HepG2 (cell line): ENCODE measurements around the gene MOGAT3. TPM values are rescaled to one million over a fixed set of nuclear protein-coding genes. Genes with fewer than 3 reads are reported as not detected.

ENCODE experiments used
- HNF4A ChIP-seq: sonication (generic); formaldehyde crosslinking; IDR thresholded peaks from 2 replicates; pipeline ENCODE4 v1.4.0; 2020; ENCODE audit warnings: missing genetic modification reagents
- JUN ChIP-seq: sonication (generic); formaldehyde crosslinking; IDR thresholded peaks from 2 replicates; pipeline ENCODE4 v1.4.0; 2020; ENCODE audit warnings: mild to moderate bottlenecking, missing genetic modification reagents
- KDM3A ChIP-seq: IDR thresholded peaks from 2 replicates; pipeline ENCODE4 v1.6.1; 2018; ENCODE audit warnings: low read depth, missing compliant biosample characterization
- NAIF1 ChIP-seq: sonication (generic); formaldehyde crosslinking; IDR thresholded peaks from 2 replicates; pipeline ENCODE4 v1.5.0; 2020; ENCODE audit warnings: mild to moderate bottlenecking, missing genetic modification reagents, borderline replicate concordance
- PHB2 ChIP-seq: fragments of 450-650 bp; IDR thresholded peaks from 2 replicates; pipeline ENCODE4 v1.6.1; 2018; ENCODE audit not compliant: partially characterized antibody
- SSRP1 ChIP-seq: IDR thresholded peaks from 2 replicates; pipeline ENCODE4 v1.6.1; 2016; ENCODE audit warnings: control low read depth
- ZFP1 ChIP-seq: IDR thresholded peaks from 2 replicates; pipeline ENCODE4 v1.6.1; 2016
- ZKSCAN8 ChIP-seq: IDR thresholded peaks from 2 replicates; pipeline ENCODE4 v1.6.1; 2016; ENCODE audit warnings: borderline replicate concordance, missing genetic modification reagents, missing compliant biosample characterization
- ZNF567 ChIP-seq: sonication (generic); formaldehyde crosslinking; IDR thresholded peaks from 2 replicates; pipeline ENCODE4 v1.8.1; 2023; ENCODE audit warnings: mild to moderate bottlenecking, missing genetic modification reagents, borderline replicate concordance
- ZNF720 ChIP-seq: sonication (generic); formaldehyde crosslinking; IDR thresholded peaks from 2 replicates; pipeline ENCODE4 v1.4.0; 2020; ENCODE audit warnings: missing genetic modification reagents
- polyA plus RNA-seq, 8 experiments: library from polyadenylated mRNA; depleted of rRNA in 3 of 8; stranded (reverse) in 7 of 8; unstranded in 1 of 8; fragments of >200 nt; fragmentation: Illumina TruSeq in 4 of 8; extraction: Trizol in 4 of 8; gene quantifications; 2 replicates each; pipeline versions ENCODE4 v1.2.1 to v1.2.3, GENCODE V29; 2011 to 2016; ENCODE audit warnings: low read depth in 4 of 8, missing spikeins in 1 of 8, mixed read lengths in 1 of 8; ENCODE audit not compliant: insufficient read depth in 1 of 8
- total RNA-seq, 5 experiments: library from RNA; depleted of rRNA; stranded (reverse); fragments of >200 nt; fragmentation: Illumina TruSeq; extraction: Trizol; gene quantifications; 2 replicates each; pipeline ENCODE4 v1.2.3, GENCODE V29; 2016; ENCODE audit warnings: low read depth in 1 of 5
- TF ChIP-seq, protein P1 (sequence below): IDR thresholded peaks from 2 replicates; pipeline ENCODE4 v1.6.1; 2016; ENCODE audit warnings: missing compliant biosample characterization, missing genetic modification reagents, borderline replicate concordance
- TF ChIP-seq, protein P2 (sequence below): sonication (generic); formaldehyde crosslinking; IDR thresholded peaks from 2 replicates; pipeline ENCODE4 v1.4.0; 2020; ENCODE audit warnings: mild to moderate bottlenecking, missing genetic modification reagents, borderline replicate concordance
- TF ChIP-seq, protein P3 (sequence below): sonication (generic); formaldehyde crosslinking; IDR thresholded peaks from 2 replicates; pipeline ENCODE4 v1.4.0; 2020; ENCODE audit warnings: mild to moderate bottlenecking, low read depth, missing genetic modification reagents
- TF ChIP-seq, protein P4 (sequence below): fragments of 450-650 bp; IDR thresholded peaks from 2 replicates; pipeline ENCODE4 v1.6.1; 2017; ENCODE audit warnings: mild to moderate bottlenecking
- TF ChIP-seq, protein P5 (sequence below): sonication (generic); formaldehyde crosslinking; IDR thresholded peaks from 2 replicates; pipeline ENCODE4 v1.8.0; 2022; ENCODE audit warnings: missing genetic modification reagents, mild to moderate bottlenecking, inconsistent platforms, borderline replicate concordance
- TF ChIP-seq, protein P6 (sequence below): sonication (generic); formaldehyde crosslinking; conservative IDR thresholded peaks from 2 replicates; pipeline ENCODE4 v1.8.0; 2022; ENCODE audit warnings: missing genetic modification reagents

The MOGAT3 gene
- total and polyA plus RNA-seq, 2 of the 13 experiments (the other 11 are each of a cell fraction or from before 2014, with no cell fraction given), result 22.5 to 30.5 TPM

DNA sequence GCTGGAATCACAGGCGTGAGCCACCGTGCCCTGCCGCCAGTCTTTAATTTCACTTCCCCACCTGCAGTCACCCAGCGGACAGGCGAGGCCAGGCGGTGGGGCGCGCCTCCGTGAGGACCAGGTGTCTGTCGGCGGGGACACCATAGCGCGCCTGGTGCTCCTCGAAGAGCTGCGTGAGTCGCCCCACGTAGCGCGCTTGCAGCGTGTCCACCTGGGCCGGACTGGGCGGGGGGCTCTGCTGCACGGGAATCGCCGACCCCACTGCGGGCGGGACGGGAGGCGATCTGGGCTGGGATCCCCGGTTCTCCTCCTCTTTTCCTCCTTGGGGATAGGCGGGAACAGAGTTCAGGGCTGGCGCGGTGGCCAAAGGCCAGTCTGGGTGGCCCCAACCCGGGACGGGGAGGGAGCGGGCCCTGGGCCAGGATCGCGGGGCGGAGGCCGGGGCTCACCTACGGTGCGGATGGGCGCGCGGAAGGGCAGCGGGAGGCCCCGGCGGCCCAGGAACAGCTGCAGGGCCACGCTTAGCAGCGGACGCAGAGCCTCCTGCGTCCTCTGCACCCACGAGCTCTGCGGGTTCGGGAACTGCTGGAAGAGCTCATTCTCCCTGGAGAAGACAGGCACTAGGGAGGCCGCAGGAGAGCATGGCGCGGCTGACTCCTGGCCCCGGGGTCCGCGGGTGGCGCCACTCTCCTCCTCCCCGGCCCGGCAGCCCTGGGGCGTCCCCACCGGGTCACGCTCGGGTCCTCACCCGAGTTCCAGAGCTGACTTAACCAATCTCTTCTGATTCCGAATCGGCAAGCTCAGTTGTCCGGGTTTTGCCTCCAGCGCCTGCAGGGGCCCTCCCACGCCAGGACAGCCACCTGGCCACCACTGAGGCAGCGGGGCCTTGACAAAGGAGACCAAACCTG, 1.1 kb upstream of the MOGAT3 start (continued):
- TF ChIP-seq, protein P1, sequence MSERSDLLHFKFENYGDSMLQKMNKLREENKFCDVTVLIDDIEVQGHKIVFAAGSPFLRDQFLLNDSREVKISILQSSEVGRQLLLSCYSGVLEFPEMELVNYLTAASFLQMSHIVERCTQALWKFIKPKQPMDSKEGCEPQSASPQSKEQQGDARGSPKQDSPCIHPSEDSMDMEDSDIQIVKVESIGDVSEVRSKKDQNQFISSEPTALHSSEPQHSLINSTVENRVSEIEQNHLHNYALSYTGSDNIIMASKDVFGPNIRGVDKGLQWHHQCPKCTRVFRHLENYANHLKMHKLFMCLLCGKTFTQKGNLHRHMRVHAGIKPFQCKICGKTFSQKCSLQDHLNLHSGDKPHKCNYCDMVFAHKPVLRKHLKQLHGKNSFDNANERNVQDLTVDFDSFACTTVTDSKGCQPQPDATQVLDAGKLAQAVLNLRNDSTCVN (CRISPR knock-in tag), result no peak
- TF ChIP-seq ZKSCAN8 (CRISPR knock-in tag), result no peak
- TF ChIP-seq, protein P2, sequence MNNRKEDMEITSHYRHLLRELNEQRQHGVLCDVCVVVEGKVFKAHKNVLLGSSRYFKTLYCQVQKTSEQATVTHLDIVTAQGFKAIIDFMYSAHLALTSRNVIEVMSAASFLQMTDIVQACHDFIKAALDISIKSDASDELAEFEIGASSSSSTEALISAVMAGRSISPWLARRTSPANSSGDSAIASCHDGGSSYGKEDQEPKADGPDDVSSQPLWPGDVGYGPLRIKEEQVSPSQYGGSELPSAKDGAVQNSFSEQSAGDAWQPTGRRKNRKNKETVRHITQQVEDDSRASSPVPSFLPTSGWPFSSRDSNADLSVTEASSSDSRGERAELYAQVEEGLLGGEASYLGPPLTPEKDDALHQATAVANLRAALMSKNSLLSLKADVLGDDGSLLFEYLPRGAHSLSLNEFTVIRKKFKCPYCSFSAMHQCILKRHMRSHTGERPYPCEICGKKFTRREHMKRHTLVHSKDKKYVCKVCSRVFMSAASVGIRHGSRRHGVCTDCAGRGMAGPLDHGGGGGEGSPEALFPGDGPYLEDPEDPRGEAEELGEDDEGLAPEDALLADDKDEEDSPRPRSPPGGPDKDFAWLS (CRISPR knock-in tag), result no peak
- TF ChIP-seq NAIF1 (CRISPR knock-in tag), result no peak
- no peak for TF ChIP-seq ZNF720
- no peak for TF ChIP-seq PHB2
- TF ChIP-seq, protein P3, sequence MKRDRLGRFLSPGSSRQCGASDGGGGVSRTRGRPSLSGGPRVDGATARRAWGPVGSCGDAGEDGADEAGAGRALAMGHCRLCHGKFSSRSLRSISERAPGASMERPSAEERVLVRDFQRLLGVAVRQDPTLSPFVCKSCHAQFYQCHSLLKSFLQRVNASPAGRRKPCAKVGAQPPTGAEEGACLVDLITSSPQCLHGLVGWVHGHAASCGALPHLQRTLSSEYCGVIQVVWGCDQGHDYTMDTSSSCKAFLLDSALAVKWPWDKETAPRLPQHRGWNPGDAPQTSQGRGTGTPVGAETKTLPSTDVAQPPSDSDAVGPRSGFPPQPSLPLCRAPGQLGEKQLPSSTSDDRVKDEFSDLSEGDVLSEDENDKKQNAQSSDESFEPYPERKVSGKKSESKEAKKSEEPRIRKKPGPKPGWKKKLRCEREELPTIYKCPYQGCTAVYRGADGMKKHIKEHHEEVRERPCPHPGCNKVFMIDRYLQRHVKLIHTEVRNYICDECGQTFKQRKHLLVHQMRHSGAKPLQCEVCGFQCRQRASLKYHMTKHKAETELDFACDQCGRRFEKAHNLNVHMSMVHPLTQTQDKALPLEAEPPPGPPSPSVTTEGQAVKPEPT (CRISPR knock-in tag), result no peak
- TF ChIP-seq SSRP1 (CRISPR knock-in tag), result no peak
- 0 out of 2 replicates have a peak, but pooled peaks have one; percentile 52 for TF ChIP-seq ZNF567 (CRISPR knock-in tag)
- TF ChIP-seq, protein P4, sequence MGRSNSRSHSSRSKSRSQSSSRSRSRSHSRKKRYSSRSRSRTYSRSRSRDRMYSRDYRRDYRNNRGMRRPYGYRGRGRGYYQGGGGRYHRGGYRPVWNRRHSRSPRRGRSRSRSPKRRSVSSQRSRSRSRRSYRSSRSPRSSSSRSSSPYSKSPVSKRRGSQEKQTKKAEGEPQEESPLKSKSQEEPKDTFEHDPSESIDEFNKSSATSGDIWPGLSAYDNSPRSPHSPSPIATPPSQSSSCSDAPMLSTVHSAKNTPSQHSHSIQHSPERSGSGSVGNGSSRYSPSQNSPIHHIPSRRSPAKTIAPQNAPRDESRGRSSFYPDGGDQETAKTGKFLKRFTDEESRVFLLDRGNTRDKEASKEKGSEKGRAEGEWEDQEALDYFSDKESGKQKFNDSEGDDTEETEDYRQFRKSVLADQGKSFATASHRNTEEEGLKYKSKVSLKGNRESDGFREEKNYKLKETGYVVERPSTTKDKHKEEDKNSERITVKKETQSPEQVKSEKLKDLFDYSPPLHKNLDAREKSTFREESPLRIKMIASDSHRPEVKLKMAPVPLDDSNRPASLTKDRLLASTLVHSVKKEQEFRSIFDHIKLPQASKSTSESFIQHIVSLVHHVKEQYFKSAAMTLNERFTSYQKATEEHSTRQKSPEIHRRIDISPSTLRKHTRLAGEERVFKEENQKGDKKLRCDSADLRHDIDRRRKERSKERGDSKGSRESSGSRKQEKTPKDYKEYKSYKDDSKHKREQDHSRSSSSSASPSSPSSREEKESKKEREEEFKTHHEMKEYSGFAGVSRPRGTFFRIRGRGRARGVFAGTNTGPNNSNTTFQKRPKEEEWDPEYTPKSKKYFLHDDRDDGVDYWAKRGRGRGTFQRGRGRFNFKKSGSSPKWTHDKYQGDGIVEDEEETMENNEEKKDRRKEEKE, result no peak
- peak; percentile 73; the same call in 1 of the 2 replicates for TF ChIP-seq KDM3A (CRISPR knock-in tag)
- TF ChIP-seq, protein P5, sequence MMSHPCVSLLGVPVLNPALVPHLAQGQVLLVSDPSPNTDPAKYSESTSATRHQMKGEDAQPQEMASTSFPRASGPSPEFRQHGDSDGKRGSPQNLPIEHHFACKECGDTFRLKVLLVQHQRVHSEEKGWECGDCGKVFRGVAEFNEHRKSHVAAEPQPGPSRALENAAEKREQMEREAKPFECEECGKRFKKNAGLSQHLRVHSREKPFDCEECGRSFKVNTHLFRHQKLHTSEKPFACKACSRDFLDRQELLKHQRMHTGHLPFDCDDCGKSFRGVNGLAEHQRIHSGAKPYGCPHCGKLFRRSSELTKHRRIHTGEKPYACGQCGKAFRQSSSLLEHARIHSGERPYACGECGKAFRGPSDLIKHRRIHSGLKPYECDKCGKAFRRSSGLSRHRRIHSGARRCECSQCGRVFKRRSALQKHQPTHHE (CRISPR knock-in tag), result peak; percentile 89
- no peak for TF ChIP-seq JUN (CRISPR knock-in tag)
- TF ChIP-seq HNF4A (CRISPR knock-in tag), result peak; percentile 78
- TF ChIP-seq, protein P6, sequence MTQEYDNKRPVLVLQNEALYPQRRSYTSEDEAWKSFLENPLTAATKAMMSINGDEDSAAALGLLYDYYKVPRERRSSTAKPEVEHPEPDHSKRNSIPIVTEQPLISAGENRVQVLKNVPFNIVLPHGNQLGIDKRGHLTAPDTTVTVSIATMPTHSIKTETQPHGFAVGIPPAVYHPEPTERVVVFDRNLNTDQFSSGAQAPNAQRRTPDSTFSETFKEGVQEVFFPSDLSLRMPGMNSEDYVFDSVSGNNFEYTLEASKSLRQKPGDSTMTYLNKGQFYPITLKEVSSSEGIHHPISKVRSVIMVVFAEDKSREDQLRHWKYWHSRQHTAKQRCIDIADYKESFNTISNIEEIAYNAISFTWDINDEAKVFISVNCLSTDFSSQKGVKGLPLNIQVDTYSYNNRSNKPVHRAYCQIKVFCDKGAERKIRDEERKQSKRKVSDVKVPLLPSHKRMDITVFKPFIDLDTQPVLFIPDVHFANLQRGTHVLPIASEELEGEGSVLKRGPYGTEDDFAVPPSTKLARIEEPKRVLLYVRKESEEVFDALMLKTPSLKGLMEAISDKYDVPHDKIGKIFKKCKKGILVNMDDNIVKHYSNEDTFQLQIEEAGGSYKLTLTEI (CRISPR knock-in tag), result no peak
- no peak for TF ChIP-seq ZFP1
